Measurements from ENCODE around the gene C20orf202.

DNA sequence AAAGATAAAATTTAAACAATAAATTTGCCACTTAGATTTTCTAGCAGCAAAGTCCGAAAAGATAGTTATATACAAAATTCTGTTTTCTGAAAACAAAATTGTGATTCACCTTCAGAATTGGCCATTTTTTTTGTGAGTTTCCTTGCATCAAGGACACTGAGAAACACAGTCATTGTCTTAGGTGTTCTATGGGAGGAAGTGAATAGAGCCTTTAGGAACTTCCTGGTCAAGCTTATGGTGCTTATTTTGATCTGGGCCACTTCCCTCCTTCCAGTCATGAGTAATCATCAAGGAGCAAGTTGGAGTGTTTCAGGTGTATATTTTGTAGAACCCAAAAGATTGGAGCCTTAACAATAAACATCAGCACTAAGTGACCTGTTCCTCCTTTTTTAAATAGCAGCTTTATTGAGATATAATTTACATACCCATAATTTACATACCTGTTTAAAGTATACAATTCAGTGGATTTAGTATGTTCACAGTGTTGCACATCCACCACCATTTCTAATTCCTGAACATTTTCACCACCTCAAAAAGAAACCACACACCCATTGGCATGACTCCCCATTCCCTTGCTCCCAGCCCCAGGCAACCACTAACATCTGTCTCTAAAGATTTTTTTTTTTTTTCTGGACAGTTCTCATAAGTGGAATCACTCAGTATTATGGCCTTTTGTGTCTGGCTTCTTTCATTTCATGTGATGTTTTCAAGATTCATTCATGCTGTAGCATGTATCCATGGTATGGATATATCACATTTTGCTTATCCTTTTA is 36.1 kb upstream of the C20orf202 start:
- TF ChIP-seq ZNF600 (tag by site-specific recombination; IDR thresholded peaks at IDR 0.05): no peak
- TF ChIP-seq ZEB2 (tag by site-specific recombination; IDR thresholded peaks at IDR 0.05): no peak
- TF ChIP-seq CTCF (tag by site-specific recombination; IDR thresholded peaks at IDR 0.05): no peak
- TF ChIP-seq ZSCAN30 (tag by site-specific recombination; IDR thresholded peaks at IDR 0.05): no peak
- no peak for TF ChIP-seq ZNF830 (tag by site-specific recombination; IDR thresholded peaks at IDR 0.05; ENCODE audit: low read depth)
- TF ChIP-seq ZNF596 (tag by site-specific recombination; IDR thresholded peaks at IDR 0.05): no peak

All from HEK293 (cell line).